ENCODE results near the gene SDK1. TPM values are rescaled to one million over a fixed set of nuclear protein-coding genes. Genes with fewer than 3 reads are reported as not detected.

SDK1 gene
- total and polyA plus RNA-seq, 2 of the 8 experiments (the other 6 are each of a cell fraction or from before 2014, with no cell fraction given): 3.3 to 7.2 TPM

- H3K79me1 ChIP-seq (ENCODE audit: low read depth, low read length): no peaks in the 10 kb centered on the region
- H3K9ac ChIP-seq (replicated peaks in 1 of 4; ENCODE audit: extremely low read depth in 1 of 4, low read depth in 3 of 4, low read length in 3 of 4): no peak overlapping the region
- no peak overlapping the region for H2BK20ac ChIP-seq (ENCODE audit: low read length)
- H3K18ac ChIP-seq (ENCODE audit: extremely low read depth, low read length): no peak overlapping the region
- H2BK120ac ChIP-seq (replicated peaks; ENCODE audit: low read depth, low read length): no peak overlapping the region
- no peak for FAIRE-seq
- no peak overlapping the region for H3K23ac ChIP-seq (ENCODE audit: insufficient read length)
- H2BK12ac ChIP-seq (ENCODE audit: low read depth, low read length): no peak overlapping the region
- H3K79me2 ChIP-seq (ENCODE audit: control insufficient read depth in 1 of 2, insufficient read depth in 2 of 2, low read length in 2 of 2): no peaks in the 10 kb centered on the region
- no peak overlapping the region for H3K4me2 ChIP-seq (ENCODE audit: insufficient read depth in 1 of 2, low read depth in 2 of 2, low read length in 2 of 2)
- H3K4me1 ChIP-seq (replicated peaks in 1 of 4; ENCODE audit: control insufficient read depth in 3 of 4, insufficient read depth in 4 of 4, low read length in 3 of 4): no peaks in the 10 kb centered on the region
- ChIA-PET POLR2A (ENCODE audit: partially characterized antibody) (no interaction called here), CTCF (ENCODE audit: partially characterized antibody) (interaction anchor here (1.0 kb wide), 1 partner anchor 10 kb away, joined by 5 read pairs; no protein-coding TSS in a partner anchor)
- H4K8ac ChIP-seq (ENCODE audit: extremely low read depth, insufficient read depth, low read length): no peak overlapping the region
- no peaks in the 10 kb centered on the region for H3K36me3 ChIP-seq (ENCODE audit: control insufficient read depth in 2 of 4, insufficient read depth in 4 of 4, low read length in 3 of 4)
- no peak overlapping the region for H3K27ac ChIP-seq (ENCODE audit: low read depth, low read length)
- no peak overlapping the region for H2AK5ac ChIP-seq (ENCODE audit: low read depth, low read length)
- H3K56ac ChIP-seq (replicated peaks; ENCODE audit: insufficient read length, low read depth, low read length): no peak overlapping the region
- no peaks in the 10 kb centered on the region for H4K20me1 ChIP-seq (replicated peaks in 1 of 2; ENCODE audit: control insufficient read depth in 1 of 2, insufficient read depth in 2 of 2, low read length in 2 of 2)
- 85% methylated on average over 6 of the region's 6 CpGs; no CpG with 5 or more reads in 1 of the 2 experiments for WGBS, 2 experiments (ENCODE audit: extremely low coverage in 1 of 2, insufficient coverage in 1 of 2, insufficient read length in 1 of 2, insufficient replicate concordance in 2 of 2, low coverage in 1 of 2, low lambda C conversion rate in 2 of 2, missing lambda C conversion rate in 1 of 2)
- no peaks in the 10 kb centered on the region for H3K9me3 ChIP-seq (ENCODE audit: insufficient read depth in 2 of 2, low read depth in 1 of 2, low read length in 1 of 2)
- no peak overlapping the region for H3K4me3 ChIP-seq (ENCODE audit: extremely low read depth in 1 of 4, insufficient read depth in 2 of 4, low read depth in 3 of 4, low read length in 4 of 4)
- DNase-seq (ENCODE audit: low read depth in 1 of 2, low spot score in 2 of 2): no peak
- no peak overlapping the region for H3K4ac ChIP-seq (replicated peaks; ENCODE audit: insufficient read length, low read depth, low read length)
- H3K14ac ChIP-seq (ENCODE audit: insufficient read length): no peak overlapping the region
- H4K91ac ChIP-seq (replicated peaks; ENCODE audit: insufficient read length, low read length): no peak overlapping the region
- no peak overlapping the region for H4K5ac ChIP-seq (ENCODE audit: insufficient read length, low read depth, low read length)
- no peaks in the 10 kb centered on the region for H3K27me3 ChIP-seq (replicated peaks in 1 of 4; ENCODE audit: control insufficient read depth in 3 of 4, extremely low read depth in 1 of 4, insufficient read depth in 3 of 4, low read length in 3 of 4)
- H2AFZ ChIP-seq (ENCODE audit: low read length): no peak overlapping the region
- H2BK15ac ChIP-seq (ENCODE audit: low read length): no peak overlapping the region
- no peaks in the 10 kb centered on the region for H3K23me2 ChIP-seq (ENCODE audit: low read depth, low read length)
- no peak overlapping the region for H2BK5ac ChIP-seq (ENCODE audit: low read depth, low read length)
- no peak for TF ChIP-seq CHD1 (IDR thresholded peaks at IDR 0.05; ENCODE audit: low read depth, low read length)
- TF ChIP-seq SUZ12 (IDR thresholded peaks at IDR 0.05; ENCODE audit: low read length): no peak
- TF ChIP-seq BCL11A (IDR thresholded peaks at IDR 0.05; ENCODE audit: low read depth in 2 of 2, low read length in 2 of 2): no peak
- no peak for TF ChIP-seq MAFK (IDR thresholded peaks at IDR 0.05; ENCODE audit: low read depth, low read length)
Observed at GRCh38 chr7:3356173-3356572, 55.1 kb downstream of the SDK1 start.
